ENCODE measurements around the gene GLDN. TPM values are rescaled to one million over a fixed set of nuclear protein-coding genes. Genes with fewer than 3 reads are reported as not detected.

GLDN gene
- total and polyA plus RNA-seq, 2 of the 8 experiments (the other 6 are each of a cell fraction or from before 2014, with no cell fraction given) = 0.24 to 0.50 TPM

DNA sequence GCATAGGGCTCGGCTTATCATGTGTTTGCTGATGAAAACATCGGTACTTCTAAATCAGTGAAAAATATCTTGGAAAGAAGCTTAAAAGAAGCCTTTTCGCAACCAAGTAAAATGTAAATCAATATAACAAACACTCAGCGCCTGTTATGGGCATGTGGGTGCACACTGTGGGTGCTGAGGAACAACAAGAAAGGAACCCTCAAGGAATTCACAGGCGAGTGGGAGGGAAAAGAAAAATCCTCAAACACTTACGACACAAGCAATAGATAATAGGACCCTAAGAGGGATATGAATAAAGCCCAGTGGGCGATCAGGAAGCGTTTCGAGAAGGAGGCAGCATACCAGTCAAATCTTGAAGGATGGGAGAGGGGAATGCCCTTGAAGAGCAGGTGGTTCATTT is 21.9 kb downstream of the GLDN start (continued):
- no peak for TF ChIP-seq TAF1 (IDR thresholded peaks at IDR 0.05; ENCODE audit: low read depth, low read length)
